NCI-H69 (cell line): ENCODE measurements around the gene SERPINF2.
"Not testable (repeated sequence)": the region's sequence is repeated elsewhere in the genome, so short reads cannot be mapped to it uniquely, and the experiment has no call there.

Source experiments
- DNase-seq: peaks from one replicate; lab custom pipeline; 2025; lab: John Stamatoyannopoulos, UW

Gene SERPINF2

GRCh38 chr17:1716076-1716911 is 26.4 kb upstream of the SERPINF2 start:
- DNase-seq, result peak; percentile 99

- peak; percentile 96 for DNase-seq
These were observed 25.6 kb upstream of the SERPINF2 start for GRCh38 chr17:1716912-1717695.

- no peak for DNase-seq
These were observed 24.1 kb upstream of the SERPINF2 start for GRCh38 chr17:1718362-1719165.

GRCh38 chr17:1720856-1721386 is 21.8 kb upstream of the SERPINF2 start:
- peak; percentile 50 for DNase-seq

GRCh38 chr17:1722022-1722421 is 20.6 kb upstream of the SERPINF2 start:
- not testable (repeated sequence) for DNase-seq

- peak; percentile 85 for DNase-seq
These were observed 18.3 kb upstream of the SERPINF2 start, which contains the start of gene WDR81 for GRCh38 chr17:1724351-1724868. TSS of gene WDR81 (plus strand) at chr17:1724704. CDS start at chr17:1724960, 256 bp downstream.

GRCh38 chr17:1724869-1725641 is 17.6 kb upstream of the SERPINF2 start:
- peak; percentile 63 for DNase-seq

GRCh38 chr17:1725642-1726511 is 16.8 kb upstream of the SERPINF2 start:
- no peak for DNase-seq

GRCh38 chr17:1726626-1727257 is 15.9 kb upstream of the SERPINF2 start:
- DNase-seq, result no peak

- DNase-seq, result no peak
These were observed 15.3 kb upstream of the SERPINF2 start for GRCh38 chr17:1727258-1727789.

- DNase-seq, result no peak
These were observed 14.6 kb upstream of the SERPINF2 start for GRCh38 chr17:1727876-1728630.

- no peak for DNase-seq
These were observed 12.7 kb upstream of the SERPINF2 start for GRCh38 chr17:1729966-1730325.

- no peak for DNase-seq
These were observed 12.1 kb upstream of the SERPINF2 start for GRCh38 chr17:1730326-1731193.

GRCh38 chr17:1731194-1731506 is 11.5 kb upstream of the SERPINF2 start:
- DNase-seq, result no peak

- DNase-seq, result no peak
These were observed 10.3 kb upstream of the SERPINF2 start for GRCh38 chr17:1732241-1732832.

- no peak for DNase-seq
These were observed 9.8 kb upstream of the SERPINF2 start for GRCh38 chr17:1732833-1733321.

GRCh38 chr17:1733759-1734158 is 8.9 kb upstream of the SERPINF2 start:
- no peak for DNase-seq
